H9 (cell line): Measurements from ENCODE around the gene BLTP1. TPM values are rescaled to one million over a fixed set of nuclear protein-coding genes. Genes with fewer than 3 reads are reported as not detected.

ENCODE experiments used
- DNase-seq: peaks from one replicate; pipeline ENCODE4 v3.0.0-alpha.2; 2017
- H2AFZ ChIP-seq: one replicate; pipeline ENCODE4 v1.6.1; 2013; ENCODE audit warnings: mild to moderate bottlenecking, low read length, control low read depth, moderate library complexity
- H2AK5ac ChIP-seq: 2 replicates; pipeline ENCODE4 v1.6.1; 2013; ENCODE audit warnings: low read length, control low read depth, mixed read lengths; ENCODE audit not compliant: insufficient read length
- H2BK120ac ChIP-seq: one replicate; pipeline ENCODE4 v1.6.1; 2013; ENCODE audit warnings: low read depth, mild to moderate bottlenecking, low read length, control low read depth, inconsistent platforms; ENCODE audit not compliant: poor library complexity, severe bottlenecking
- H2BK12ac ChIP-seq: 2 replicates; pipeline ENCODE4 v1.6.1; 2013; ENCODE audit warnings: low read length, control low read depth, mixed read lengths, low read depth; ENCODE audit not compliant: insufficient read length
- H2BK15ac ChIP-seq: 2 replicates; pipeline ENCODE4 v1.6.1; 2013; ENCODE audit warnings: low read depth, low read length, control low read depth
- H2BK20ac ChIP-seq: one replicate; pipeline ENCODE4 v1.6.1; 2013; ENCODE audit warnings: low read depth, mild to moderate bottlenecking, low read length, control low read depth, inconsistent platforms; ENCODE audit not compliant: poor library complexity, severe bottlenecking
- H2BK5ac ChIP-seq: 2 replicates; pipeline ENCODE4 v1.6.1; 2013; ENCODE audit warnings: low read length, control low read depth, mixed read lengths; ENCODE audit not compliant: insufficient read length
- H3K14ac ChIP-seq: 2 replicates; pipeline ENCODE4 v1.6.1; 2013; ENCODE audit warnings: low read length, control low read depth; ENCODE audit not compliant: insufficient read depth
- H3K18ac ChIP-seq: 2 replicates; pipeline ENCODE4 v1.6.1; 2013; ENCODE audit warnings: low read depth, mild to moderate bottlenecking, mixed read lengths, low read length, control low read depth; ENCODE audit not compliant: insufficient read length
- H3K23ac ChIP-seq: 2 replicates; pipeline ENCODE4 v1.6.1; 2013; ENCODE audit warnings: low read length, control low read depth, mixed read lengths, low read depth; ENCODE audit not compliant: insufficient read length
- H3K23me2 ChIP-seq: 2 replicates; pipeline ENCODE4 v1.6.1; 2013; ENCODE audit warnings: low read depth, mild to moderate bottlenecking, mixed read lengths, low read length, control low read depth; ENCODE audit not compliant: insufficient read length, poor library complexity, severe bottlenecking
- H3K27ac ChIP-seq: 2 replicates; pipeline ENCODE4 v1.5.1; 2013; ENCODE audit warnings: low read length, control low read depth, mixed read lengths, low read depth; ENCODE audit not compliant: insufficient read length
- H3K27me3 ChIP-seq: 2 replicates; pipeline ENCODE4 v1.6.1; 2013; ENCODE audit warnings: low read length, control low read depth, inconsistent platforms; ENCODE audit not compliant: insufficient read depth
- H3K4ac ChIP-seq: 2 replicates; pipeline ENCODE4 v1.6.1; 2013; ENCODE audit warnings: low read depth, mild to moderate bottlenecking, control low read depth, inconsistent platforms, low read length, moderate library complexity
- H3K4me1 ChIP-seq: 2 replicates; pipeline ENCODE4 v1.6.1; 2013; ENCODE audit warnings: low read length, control low read depth, inconsistent platforms; ENCODE audit not compliant: insufficient read depth
- H3K4me2 ChIP-seq: 2 replicates; pipeline ENCODE4 v1.6.1; 2013; ENCODE audit warnings: low read length, control low read depth, mixed read lengths; ENCODE audit not compliant: insufficient read length, insufficient read depth
- H3K56ac ChIP-seq: 2 replicates; pipeline ENCODE4 v1.6.1; 2013; ENCODE audit warnings: low read depth, mild to moderate bottlenecking, mixed read lengths, low read length, control low read depth; ENCODE audit not compliant: insufficient read length
- H3K79me1 ChIP-seq: 2 replicates; pipeline ENCODE4 v1.6.1; 2013; ENCODE audit warnings: low read depth, mild to moderate bottlenecking, moderate library complexity, low read length, control low read depth, inconsistent platforms; ENCODE audit not compliant: insufficient read depth, poor library complexity, severe bottlenecking
- H3K79me2 ChIP-seq: 2 replicates; pipeline ENCODE4 v1.6.1; 2013; ENCODE audit warnings: low read length, control low read depth, inconsistent platforms; ENCODE audit not compliant: insufficient read depth
- H3K9ac ChIP-seq: 2 replicates; pipeline ENCODE4 v1.6.1; 2013; ENCODE audit warnings: low read length, control low read depth, mixed read lengths; ENCODE audit not compliant: insufficient read length; ENCODE audit errors: extremely low read depth
- H3K9me3 ChIP-seq: one replicate; pipeline ENCODE4 v1.6.1; 2013; ENCODE audit warnings: low read depth, low read length, inconsistent platforms; ENCODE audit not compliant: control insufficient read depth
- H3T11ph ChIP-seq: one replicate; pipeline ENCODE4 v1.6.1; 2013; ENCODE audit warnings: mild to moderate bottlenecking, low read length, control low read depth, inconsistent platforms
- H4K20me1 ChIP-seq: one replicate; pipeline ENCODE4 v1.6.1; 2013; ENCODE audit not compliant: control insufficient read depth, insufficient read length, insufficient read depth
- H4K5ac ChIP-seq: 2 replicates; pipeline ENCODE4 v1.6.1; 2013; ENCODE audit warnings: low read depth, mild to moderate bottlenecking, mixed read lengths, low read length, control low read depth; ENCODE audit not compliant: insufficient read length
- H4K8ac ChIP-seq: replicated peaks from 2 replicates; pipeline ENCODE4 v1.6.1; 2013; ENCODE audit warnings: low read length, control low read depth, mixed read lengths, low read depth; ENCODE audit not compliant: insufficient read length
- H4K91ac ChIP-seq: 2 replicates; pipeline ENCODE4 v1.6.1; 2013; ENCODE audit warnings: low read depth, mild to moderate bottlenecking, moderate library complexity, mixed read lengths, low read length, control low read depth; ENCODE audit not compliant: insufficient read length
- H3K27ac Mint-ChIP-seq, 3 experiments: 2 replicates in 2 of 3; 3 replicates in 1 of 3; pipeline ENCODE4 v1.8.0; 2020 to 2021; ENCODE audit warnings: mixed read lengths in 3 of 3, mild to moderate bottlenecking in 1 of 3, moderate library complexity in 1 of 3
- H3K27me3 Mint-ChIP-seq: 2 replicates; pipeline ENCODE4 v1.8.0; 2021; ENCODE audit warnings: low read depth, mild to moderate bottlenecking, moderate library complexity, mixed read lengths
- H3K36me3 Mint-ChIP-seq, 3 experiments: 2 replicates in 2 of 3; 3 replicates in 1 of 3; pipeline ENCODE4 v1.8.0; 2020 to 2021; ENCODE audit warnings: low read depth in 3 of 3, mixed read lengths in 3 of 3; ENCODE audit not compliant: insufficient read depth in 1 of 3
- H3K4me1 Mint-ChIP-seq, 2 experiments: 2 replicates each; pipeline ENCODE4 v1.8.0; 2020; ENCODE audit warnings: mixed read lengths in 2 of 2
- H3K4me3 Mint-ChIP-seq, 2 experiments: 2 replicates in 1 of 2; 3 replicates in 1 of 2; pipeline ENCODE4 v1.8.0; 2020 to 2021; ENCODE audit warnings: mild to moderate bottlenecking in 2 of 2, mixed read lengths in 2 of 2, moderate library complexity in 1 of 2
- H3K9me3 Mint-ChIP-seq, 2 experiments: 2 replicates in 1 of 2; 3 replicates in 1 of 2; pipeline ENCODE4 v1.8.0; 2020; ENCODE audit warnings: mild to moderate bottlenecking in 2 of 2, mixed read lengths in 2 of 2, moderate library complexity in 1 of 2
- CTCF ChIP-seq: fragments of 200-600 bp; sonication (generic); conservative IDR thresholded peaks from 3 replicates; pipeline ENCODE4 v1.8.0; 2021; ENCODE audit warnings: antibody characterized with exemption, mild to moderate bottlenecking
- whole genome bisulfite sequencing: extraction: QIAGEN DNeasy Blood & Tissue Kit; methylation state at CpG from one replicate; pipeline ENCODE4 v1.1.7; 2013; ENCODE audit warnings: missing lambda C conversion rate, low lambda C conversion rate, mixed read lengths; ENCODE audit not compliant: insufficient read length; ENCODE audit errors: extremely low coverage; 5-methylcytosine and 5-hydroxymethylcytosine counted together
- total RNA-seq: library from RNA; stranded (reverse); gene quantifications from 2 replicates; pipeline ENCODE4 v1.2.1, GENCODE V29; 2021

The BLTP1 gene
- total RNA-seq, 1 experiment from 2014 or later: 27.4 TPM

GRCh38 chr4:122131562-122132157 is 20.5 kb upstream of the BLTP1 start:
- Histone ChIP-seq H3K9ac (no peak overlapping the region), H2BK120ac (no peak overlapping the region), H3K27me3 (no peaks in the 10 kb centered on the region), H4K8ac (no peak overlapping the region), H2BK5ac (no peak overlapping the region), H2BK20ac (no peak overlapping the region), H3K18ac (no peak overlapping the region), H2AK5ac (no peak overlapping the region), H2BK15ac (no peak overlapping the region), H3K14ac (no peak overlapping the region), H3K4ac (no peak overlapping the region), H4K20me1 (no peaks in the 10 kb centered on the region), H3K23me2 (no peaks in the 10 kb centered on the region), H3K4me1 (no peaks in the 10 kb centered on the region), H4K5ac (no peak overlapping the region), H2AFZ (no peak overlapping the region), H3K4me2 (no peak overlapping the region), H3K9me3 (no peaks in the 10 kb centered on the region), H2BK12ac (no peak overlapping the region), H3K27ac (no peak overlapping the region), H3T11ph (no peak overlapping the region), H3K79me2 (no peaks in the 10 kb centered on the region), H3K23ac (no peak overlapping the region), H4K91ac (no peak overlapping the region), H3K56ac (no peak overlapping the region), H3K79me1 (no peaks in the 10 kb centered on the region)
- Mint-ChIP-seq H3K9me3 (no peaks in the 10 kb centered on the region), H3K36me3 (no peaks in the 10 kb centered on the region), H3K4me1 (no peaks in the 10 kb centered on the region), H3K4me3 (no peak overlapping the region), H3K27me3 (no peaks in the 10 kb centered on the region), H3K27ac (no peak overlapping the region)
- no peak for TF ChIP-seq CTCF
- no CpG with 5 or more reads among the region's 5 CpGs for WGBS
- DNase-seq: no peak
